Measurements from ENCODE around the gene SPATC1L.
"Not testable (repeated sequence)": the region's sequence is repeated elsewhere in the genome, so short reads cannot be mapped to it uniquely, and the experiment has no call there.

Gene SPATC1L

DNA sequence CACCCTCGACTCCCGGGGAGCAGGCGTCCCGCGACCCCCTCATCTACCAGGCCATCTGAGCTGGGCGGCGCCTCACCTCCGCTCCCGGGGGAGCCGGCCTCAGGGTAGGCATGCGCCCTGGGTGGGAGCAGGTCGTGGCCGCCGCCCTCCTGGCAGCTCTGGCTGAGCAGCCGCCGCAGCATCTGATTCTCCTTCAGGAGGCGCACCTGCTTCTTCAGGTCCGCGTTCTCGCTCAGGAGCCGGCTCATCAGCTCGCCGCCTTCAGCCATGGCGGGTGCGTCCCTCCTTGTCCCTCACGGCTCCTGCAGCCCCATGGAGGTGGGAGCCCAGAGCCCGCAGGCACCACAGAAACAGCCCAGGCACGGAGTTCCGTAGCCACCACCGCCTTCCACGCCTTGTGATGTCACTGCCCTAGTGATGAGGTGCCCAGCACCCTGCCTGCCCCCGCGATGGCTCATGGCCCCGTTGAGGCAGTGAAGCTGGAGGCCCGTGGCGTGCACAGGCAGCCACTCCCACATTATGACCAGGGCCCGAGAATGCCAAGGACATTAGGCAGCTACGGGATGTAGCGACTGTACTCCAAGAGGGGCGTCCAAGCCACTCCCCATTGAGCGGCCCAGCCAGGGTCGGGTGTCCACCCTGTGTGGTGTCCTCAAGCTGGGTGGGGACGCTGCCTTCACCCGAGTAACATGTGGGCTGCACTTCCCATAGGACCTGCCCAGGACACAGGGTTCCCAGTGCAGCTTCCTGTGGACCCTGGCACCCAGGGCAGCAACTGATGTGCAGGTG, 1.5 kb downstream of the SPATC1L start:
- no peak for DNase-seq

GRCh38 chr21:46181953-46182547, 2.2 kb downstream of the SPATC1L start:
- no peak for DNase-seq

DNA sequence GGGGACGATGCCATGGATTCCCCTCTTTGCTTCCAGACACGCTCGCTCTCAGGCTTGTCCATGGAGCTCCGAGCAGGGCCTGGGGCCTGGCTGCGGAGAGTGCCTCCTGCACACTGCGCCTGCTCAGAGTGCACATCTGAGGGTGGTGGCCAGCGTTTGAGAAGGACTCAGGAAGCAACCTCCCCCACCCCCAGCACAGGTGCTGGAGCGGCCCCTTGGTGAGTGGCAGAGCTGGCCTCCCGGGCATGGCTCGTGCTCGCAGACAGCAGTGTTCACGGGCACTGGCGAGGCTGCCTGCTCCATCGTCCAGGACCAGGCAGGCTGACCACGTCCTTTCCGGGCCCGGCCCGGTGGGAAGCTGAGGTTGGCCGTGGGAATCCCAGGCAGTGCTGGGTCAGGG, 2.8 kb downstream of the SPATC1L start:
- DNase-seq: no peak

DNA sequence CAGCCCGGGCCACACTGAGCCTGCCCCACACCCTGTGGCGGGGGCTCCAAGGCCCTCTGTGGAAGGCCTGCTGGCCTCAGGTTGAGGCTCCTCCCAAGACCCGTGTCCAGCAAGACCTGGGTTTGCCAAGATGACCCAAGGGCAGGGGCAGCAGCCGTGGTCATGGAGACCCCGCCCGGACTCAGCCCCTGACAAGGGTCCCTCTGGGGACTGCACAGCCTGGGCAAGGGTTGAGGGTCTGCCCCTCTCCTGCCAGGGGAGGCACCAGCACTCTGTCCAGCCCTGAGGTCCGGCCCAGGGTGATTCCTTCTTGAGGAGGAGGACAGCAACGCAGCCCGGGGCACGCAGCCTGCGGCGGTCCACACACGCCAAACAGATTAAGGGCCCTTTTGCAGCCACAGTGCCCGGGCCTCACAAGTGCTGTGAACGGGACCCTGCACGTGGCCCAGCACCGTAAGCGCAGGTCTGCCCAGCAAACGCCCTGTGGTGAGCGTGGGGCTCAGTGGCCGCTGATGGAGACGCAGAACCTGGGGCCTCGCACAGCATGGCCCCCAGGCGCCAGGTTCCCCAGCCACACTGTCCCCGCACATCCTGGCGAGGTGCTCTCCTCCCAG, 3.4 kb downstream of the SPATC1L start:
- no peak for DNase-seq

- DNase-seq: no peak
Observed at GRCh38 chr21:46180079-46180722, 4.1 kb downstream of the SPATC1L start.

- no peak for DNase-seq
Observed at GRCh38 chr21:46179708-46180078, 4.6 kb downstream of the SPATC1L start.

DNA sequence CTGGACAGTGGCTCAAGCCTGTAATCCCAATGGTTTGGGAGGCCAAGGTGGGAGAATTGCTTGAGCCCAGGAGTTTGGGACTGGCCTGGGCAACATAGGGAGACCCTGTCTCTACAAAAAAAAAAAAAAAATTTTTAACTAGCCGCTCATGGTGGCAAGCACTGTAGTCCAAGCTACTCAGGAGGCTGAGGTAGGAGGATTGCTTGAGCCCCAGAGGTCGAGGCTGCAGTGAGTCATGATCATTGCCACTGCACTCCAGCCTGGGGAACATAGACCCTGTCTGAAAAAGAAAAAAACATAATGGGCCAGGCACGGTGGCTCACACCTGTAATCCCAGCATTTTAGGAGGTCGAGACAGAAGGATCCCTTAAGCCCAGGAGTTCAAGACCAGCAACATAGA, 5.3 kb downstream of the SPATC1L start:
- no peak for DNase-seq

GRCh38 chr21:46176443-46177129, 7.7 kb downstream of the SPATC1L start:
- DNase-seq: not testable (repeated sequence)

DNA sequence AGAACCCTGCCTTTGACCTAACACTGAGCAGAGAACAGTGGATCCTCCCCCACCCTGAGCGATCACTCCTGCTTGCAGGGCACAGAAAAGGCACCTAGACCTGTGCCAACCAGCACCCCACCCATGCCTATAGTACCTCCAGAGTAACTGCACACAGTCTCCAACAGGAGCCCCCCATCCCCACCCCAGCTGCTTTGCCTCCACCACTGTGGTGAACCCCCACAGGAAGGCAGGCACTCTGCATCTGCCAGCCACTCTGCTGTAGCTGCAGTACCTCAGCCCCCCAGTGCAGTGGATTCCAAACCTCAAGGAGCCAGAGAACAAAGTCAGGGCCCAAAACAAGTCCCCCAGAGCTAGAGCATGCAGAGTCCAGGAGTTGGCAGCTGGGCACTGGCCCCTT, 10.7 kb downstream of the SPATC1L start:
- DNase-seq: no peak

DNA sequence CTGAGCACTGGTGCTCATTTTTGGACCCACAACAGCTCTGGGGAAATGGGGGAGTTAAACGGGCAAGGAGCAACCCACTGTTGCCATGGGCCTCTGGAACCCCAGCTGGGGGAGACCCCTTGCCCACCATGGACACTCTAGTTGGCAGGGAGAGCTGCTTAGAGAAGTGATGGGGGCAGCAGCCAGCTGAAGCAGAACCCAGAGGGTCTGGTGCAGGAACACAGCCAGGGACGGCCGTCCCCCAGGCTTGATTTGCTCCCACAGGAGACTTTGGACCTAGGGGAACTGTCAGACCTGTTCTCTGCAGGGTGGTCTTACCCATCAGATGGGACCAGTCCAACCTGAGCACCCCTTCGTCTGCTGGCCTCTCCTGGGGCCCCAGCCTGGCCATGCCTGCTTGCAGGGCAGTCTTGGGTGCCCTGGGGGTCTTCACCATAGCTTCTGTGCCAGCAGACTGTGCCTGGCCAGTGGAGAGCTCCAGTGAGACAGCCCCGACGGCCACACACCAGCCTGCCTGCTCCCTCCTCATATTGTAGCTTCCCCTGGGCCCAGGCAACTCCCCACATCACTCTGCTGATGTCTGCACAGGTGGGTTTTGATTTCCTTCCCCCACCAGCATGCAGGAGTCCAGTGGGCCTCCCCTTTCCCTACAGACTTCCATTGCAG, 11.3 kb downstream of the SPATC1L start:
- DNase-seq: no peak

- DNase-seq: no peak
Observed at GRCh38 chr21:46171996-46172862, 12.0 kb downstream of the SPATC1L start.

GRCh38 chr21:46171585-46171984, 12.7 kb downstream of the SPATC1L start:
- no peak for DNase-seq

DNA sequence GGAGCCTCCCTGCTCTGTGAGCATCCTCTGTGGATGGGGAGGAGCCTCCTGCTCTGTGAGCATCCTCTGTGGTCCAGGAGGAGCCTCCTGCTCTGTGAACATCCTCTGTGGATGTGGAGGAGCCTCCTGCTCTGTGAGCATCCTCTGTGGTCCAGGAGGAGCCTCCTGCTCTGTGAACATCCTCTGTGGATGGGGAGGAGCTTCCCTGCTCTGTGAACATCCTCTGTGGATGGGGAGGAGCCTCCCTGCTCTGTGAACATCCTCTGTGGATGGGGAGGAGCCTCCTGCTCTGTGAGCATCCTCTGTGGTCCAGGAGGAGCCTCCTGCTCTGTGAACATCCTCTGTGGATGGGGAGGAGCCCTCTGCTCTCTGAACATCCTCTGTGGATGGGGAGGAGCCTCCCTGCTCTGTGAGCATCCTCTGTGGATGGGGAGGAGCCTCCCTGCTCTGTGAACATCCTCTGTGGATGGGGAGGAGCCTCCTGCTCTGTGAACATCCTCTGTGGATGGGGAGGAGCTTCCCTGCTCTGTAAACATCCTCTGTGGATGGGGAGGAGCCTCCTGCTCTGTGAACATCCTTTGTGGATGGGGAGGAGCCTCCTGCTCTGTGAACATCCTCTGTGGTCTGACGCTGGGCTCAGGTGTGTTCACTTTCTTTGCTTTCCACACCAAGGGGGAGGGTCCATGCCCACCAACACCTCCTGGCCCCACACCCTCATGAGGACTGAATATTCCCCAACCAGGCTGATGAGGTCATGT, 13.6 kb downstream of the SPATC1L start:
- DNase-seq: not testable (repeated sequence)

DNA sequence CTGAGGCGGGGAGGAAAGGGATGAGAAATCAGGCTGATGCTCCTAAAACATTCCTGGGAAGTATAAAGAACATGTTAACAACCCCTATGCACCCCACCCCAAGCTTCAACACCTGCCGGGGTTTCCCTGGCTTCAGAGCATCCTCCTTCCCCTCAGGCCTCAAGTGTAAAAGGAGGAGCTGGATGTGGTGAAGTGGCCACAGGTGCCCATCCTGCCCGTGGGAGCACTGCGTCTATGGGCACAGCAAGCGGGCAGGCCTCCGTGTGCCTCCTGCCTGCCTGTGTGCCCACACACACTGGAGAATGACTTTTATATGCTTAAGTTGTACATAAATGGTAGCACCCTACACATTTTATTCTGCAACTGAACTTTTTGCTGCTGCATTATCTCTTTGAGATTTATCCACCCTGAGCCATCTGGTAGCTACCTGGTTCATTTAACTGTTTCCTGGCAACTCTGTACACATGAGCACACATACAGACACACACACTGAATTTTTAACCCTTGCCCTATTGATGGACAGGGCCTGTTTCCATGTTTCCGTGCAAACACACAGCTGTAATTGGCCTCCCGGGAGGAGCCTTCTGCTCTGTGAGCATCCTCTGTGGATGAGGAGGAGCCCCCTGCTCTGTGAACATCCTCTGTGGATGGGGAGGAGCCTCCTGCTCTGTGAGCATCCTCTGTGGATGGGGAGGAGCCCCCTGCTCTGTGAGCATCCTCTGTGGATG, 15.4 kb downstream of the SPATC1L start:
- DNase-seq: no peak

DNA sequence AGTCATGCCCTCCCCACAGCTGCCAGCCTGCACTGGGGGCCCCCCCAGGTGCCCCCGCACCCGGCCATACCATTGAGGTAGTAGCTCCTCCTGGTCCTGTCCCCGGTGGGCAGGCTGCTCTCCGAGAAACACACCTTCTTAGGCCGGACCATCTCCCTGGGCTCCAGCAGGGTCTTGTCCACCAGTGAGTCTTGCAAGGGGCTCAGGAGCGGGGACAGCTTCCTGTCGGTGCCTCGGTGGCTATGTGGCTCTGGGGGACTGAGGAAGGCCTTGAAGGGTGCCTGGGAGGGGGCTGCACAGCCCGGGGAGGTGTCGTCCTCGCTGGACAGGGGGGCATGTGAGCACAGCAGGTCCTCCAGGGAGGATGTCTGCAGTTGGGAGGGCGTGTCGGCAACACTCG, 16.0 kb downstream of the SPATC1L start:
- no peak for DNase-seq

GRCh38 chr21:46165098-46165497, 19.2 kb downstream of the SPATC1L start:
- DNase-seq: no peak

DNA sequence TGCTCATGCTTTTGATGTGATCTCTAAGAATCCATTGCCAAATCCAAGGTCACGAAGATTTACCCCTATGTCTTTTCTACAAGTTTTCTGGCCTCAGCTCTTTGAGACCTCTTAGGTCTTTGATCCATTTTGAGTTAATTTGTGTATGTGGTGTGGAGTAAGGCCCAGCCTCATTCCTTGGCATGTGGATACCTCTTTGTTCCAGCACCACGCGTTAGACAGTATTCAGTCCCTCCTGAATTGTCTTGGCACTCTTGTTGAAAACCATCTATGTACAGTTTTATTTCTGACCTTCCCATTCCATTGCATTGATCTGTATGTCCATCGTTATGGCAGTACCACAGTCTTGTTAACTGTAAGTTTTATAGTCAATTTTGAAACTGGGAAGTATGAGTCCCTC, 20.9 kb downstream of the SPATC1L start:
- no peak for DNase-seq

DNA sequence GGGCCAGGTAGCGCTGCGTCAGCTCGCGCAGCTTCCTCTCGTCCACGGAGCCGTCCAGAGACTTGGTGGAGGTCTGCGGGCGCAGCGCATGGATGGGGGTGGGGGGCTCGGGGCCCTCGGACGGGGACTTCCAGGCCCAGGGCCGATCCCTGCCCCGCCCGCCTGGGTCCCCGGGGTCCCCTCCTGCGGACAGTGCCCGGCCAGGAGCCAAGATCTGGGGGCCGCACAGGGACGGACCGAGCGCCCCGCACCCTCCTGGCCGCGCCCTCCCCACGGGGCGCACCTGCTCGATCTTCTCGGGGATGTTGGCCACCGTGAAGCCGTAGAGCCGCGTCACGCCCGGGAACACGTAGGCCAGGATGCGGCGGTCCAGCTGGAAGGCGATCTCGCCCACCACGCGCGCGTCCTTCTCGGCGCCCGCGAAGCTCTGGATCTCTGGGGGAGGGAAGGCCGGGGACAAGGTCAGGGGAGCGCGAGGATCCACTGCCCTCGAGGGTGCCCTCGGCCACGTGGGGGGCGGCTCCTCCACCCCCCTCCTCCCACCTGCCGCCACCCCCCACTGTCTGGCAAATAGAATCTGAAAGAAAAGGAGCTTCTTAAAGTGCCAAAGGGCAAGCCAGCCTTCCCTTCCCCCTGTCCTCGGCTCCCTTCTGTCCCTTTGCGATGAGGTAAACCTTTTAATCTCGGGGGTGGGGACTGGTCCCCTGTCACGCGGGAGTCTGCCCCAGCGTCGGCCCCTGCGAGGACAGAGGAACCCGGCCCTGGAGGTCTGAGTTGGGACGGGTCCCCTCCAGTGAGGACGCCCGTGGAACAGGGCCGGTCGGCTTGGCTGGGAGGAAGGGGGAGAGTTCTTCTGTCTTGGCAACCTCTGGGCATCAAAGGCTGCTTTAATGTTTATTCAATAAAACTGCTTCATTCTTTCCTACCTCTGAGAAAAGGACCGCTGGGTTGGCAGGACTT, 22.3 kb downstream of the SPATC1L start:
- no peak for DNase-seq

Measured in inflammatory macrophage treated with lipopolysaccharide for 1 hour (primary cell).